Measurements from ENCODE around the gene LRRC7.

- TF ChIP-seq POLR2A (IDR thresholded peaks at IDR 0.05): no peak
- no peak for TF ChIP-seq EP300 (IDR thresholded peaks at IDR 0.05)
Measured at GRCh38 chr1:70024272-70024671, 456.6 kb downstream of the LRRC7 start.

All from gastroesophageal sphincter (tissue), 2 donors.